G401.6 (cell line): ENCODE data around the gene DUSP28.

ENCODE experiments used
- FAIRE-seq: peaks from 2 replicates; lab custom pipeline; 2012; peaks lifted over from hg19 to GRCh38; lab: Jason Lieb, UNC

Gene DUSP28

DNA sequence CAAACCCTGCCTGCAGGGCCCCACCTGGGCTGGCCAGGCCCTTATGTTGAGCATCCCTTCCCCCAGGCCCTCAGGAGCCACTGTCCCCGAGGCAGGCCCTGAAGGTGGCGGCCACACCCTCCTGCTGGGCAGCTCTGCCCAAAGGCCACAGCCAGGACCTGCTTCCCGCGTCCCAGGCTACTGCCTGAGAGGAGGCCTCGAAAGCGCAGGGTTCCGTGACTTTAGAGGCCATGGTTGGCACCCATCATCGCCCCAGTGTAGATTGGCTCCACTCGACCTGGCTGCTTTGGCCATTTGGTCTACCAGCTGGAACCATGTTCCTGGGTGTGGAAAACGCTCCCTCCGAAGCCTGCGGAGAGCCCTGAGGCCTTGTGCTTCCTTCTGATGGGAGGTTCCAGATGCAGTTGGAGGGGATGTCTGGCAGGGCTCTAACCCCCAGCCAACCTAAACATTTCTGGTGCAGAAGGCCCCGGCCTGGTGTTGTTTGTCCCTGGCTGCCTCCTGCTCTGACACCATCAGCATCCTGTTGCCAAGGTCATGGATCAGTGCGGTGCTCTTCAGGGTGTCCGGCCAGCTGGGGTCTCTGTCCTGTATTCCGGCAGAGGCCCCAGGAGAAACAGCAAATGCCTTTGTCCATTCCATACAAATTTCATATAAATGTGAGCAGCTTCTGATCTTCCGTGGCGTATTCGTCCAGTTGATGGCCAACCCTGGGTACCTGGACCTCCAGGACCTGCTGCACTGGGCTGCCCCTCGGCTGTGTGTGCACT, 41.1 kb downstream of the DUSP28 start:
- FAIRE-seq: no peak

GRCh38 chr2:240601831-240602160, 41.6 kb downstream of the DUSP28 start:
- no peak for FAIRE-seq

GRCh38 chr2:240602266-240603050, 42.3 kb downstream of the DUSP28 start:
- FAIRE-seq: no peak

DNA sequence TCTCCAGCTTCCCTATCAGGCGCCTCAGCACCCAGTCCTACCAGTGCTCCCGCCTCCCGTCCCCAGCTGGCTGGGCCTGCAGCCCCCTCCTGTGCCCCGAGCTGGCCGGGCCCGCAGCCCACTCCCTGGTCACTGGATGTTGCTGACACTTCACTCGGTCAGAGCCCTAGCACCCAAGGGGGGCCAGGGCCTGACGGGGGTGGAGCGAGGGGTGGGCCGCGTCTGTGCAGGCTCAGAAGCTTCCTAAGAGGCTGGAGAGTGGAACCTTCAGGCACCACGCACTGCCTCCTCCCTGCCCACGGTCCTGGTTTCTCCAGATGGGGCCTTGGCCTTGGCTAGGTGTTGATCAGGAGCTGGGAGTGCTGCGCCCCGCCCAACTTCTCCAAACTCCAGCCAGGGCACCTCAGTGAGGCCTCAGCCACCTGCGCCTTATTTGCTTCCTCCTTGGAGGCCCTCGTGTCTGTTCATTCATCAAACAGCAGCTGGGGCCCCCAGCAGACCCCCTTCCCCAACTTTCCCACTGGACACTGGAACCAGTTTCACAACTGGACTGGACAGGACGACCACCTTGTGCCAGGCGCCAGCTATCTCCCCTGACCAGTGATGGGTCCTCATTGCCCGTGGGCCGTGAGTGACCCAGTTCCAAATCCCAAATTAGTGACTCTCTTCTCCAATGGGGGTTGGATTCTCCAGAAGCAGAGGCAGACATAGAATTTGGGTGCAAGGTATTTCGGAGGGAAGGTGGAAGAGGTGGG, 43.1 kb downstream of the DUSP28 start:
- FAIRE-seq: no peak

DNA sequence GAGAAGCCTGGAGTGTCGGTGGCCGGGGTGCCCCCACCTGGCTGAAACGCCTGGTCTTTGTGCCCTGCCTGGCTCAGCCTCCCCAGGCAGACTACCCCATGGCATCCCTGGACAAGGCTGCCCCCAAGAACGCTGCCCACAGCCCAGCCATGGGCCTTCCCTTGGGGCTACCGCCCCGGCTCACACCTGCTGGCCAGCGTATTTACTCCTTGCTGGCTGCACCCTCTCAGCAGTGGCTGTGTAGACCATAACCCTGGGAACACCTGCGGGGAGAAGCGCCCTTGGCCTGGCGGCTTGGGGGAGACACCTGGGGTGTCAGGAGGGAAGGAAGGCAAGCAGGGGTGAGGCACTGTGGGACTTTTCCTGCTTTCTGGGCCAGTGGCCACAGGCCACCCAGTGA, 43.7 kb downstream of the DUSP28 start:
- FAIRE-seq: no peak

GRCh38 chr2:240604291-240604938, 44.3 kb downstream of the DUSP28 start:
- FAIRE-seq: no peak

- FAIRE-seq: no peak
Measured at GRCh38 chr2:240604939-240605716, 45.0 kb downstream of the DUSP28 start.

DNA sequence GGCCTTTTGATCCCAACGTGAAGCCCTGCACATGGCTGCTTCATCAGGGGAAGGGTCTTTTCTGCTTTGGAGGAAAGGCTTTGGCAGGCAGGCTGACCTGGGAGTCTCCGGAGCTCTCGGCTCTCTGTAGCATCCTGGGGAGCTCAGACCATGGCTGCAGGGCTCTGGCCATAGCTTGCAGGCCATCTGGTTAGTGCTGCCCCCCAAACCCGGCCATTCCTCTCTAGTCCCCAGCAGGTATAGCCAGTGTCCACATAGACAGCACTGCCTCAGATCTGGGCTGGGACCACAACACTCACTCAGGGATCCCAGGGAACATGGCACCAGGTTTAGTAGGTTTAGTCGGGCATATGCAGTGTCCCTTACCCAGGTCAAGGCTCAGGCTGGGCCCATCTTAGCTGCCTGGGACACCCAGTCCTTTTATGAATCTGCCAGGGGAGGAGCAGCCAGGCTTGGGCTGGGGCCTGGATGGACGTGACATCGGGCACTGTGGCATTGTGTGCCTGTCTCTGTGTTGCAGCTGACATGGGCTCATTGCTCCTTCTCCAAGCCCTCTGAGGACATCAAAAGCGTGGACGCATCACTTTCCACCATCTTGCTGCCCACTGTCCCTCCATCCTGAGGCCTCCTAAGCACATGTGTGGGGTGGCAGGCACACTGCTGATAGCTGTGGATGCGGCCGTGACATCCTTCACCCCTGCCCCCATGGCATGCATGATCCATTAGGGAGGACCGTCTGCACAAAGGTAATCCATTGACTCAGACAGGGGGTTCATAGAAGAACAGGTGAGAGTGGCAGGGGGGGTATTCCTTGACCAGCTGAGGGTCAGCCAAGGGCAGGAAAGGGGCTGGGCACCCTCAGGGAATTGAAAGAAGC, 45.9 kb downstream of the DUSP28 start:
- FAIRE-seq: no peak

GRCh38 chr2:240611601-240612210, 51.5 kb downstream of the DUSP28 start:
- no peak for FAIRE-seq
